UCSD-AML1 (cell line): ENCODE measurements around the gene TBC1D16.

ENCODE experiments used
- DNase-seq: peaks from one replicate; lab custom pipeline; 2025; ENCODE audit not compliant: unreplicated experiment; lab: John Stamatoyannopoulos, UW

Gene TBC1D16

GRCh38 chr17:80026359-80027042, 9.2 kb downstream of the TBC1D16 start:
- no peak for DNase-seq

- no peak for DNase-seq
These were observed 9.9 kb downstream of the TBC1D16 start for GRCh38 chr17:80025796-80026195.

DNA sequence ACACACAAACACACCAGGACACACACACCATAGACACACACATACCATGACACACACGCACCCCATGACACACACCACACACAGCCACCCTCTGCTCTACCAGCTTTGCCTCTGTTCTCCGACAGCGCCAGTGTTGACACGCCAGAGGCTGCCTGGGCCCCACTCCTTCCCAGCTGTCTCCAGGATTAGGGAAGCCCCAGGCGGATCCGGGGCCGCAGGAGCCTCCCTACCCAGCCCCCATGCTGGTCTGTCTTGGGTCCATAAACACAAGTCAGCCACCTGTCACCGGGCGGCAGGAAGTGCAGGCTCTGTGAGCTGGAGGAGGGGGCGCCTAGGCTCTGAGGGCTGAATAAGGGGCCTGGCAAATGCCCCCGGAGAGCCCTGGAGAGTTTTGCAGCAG, 10.5 kb downstream of the TBC1D16 start:
- DNase-seq = no peak

- DNase-seq = no peak
These were observed 11.3 kb downstream of the TBC1D16 start for GRCh38 chr17:80024206-80024972.

GRCh38 chr17:80023481-80024205, 12.0 kb downstream of the TBC1D16 start:
- no peak for DNase-seq

- no peak for DNase-seq
These were observed 14.1 kb downstream of the TBC1D16 start for GRCh38 chr17:80021600-80021999.

DNA sequence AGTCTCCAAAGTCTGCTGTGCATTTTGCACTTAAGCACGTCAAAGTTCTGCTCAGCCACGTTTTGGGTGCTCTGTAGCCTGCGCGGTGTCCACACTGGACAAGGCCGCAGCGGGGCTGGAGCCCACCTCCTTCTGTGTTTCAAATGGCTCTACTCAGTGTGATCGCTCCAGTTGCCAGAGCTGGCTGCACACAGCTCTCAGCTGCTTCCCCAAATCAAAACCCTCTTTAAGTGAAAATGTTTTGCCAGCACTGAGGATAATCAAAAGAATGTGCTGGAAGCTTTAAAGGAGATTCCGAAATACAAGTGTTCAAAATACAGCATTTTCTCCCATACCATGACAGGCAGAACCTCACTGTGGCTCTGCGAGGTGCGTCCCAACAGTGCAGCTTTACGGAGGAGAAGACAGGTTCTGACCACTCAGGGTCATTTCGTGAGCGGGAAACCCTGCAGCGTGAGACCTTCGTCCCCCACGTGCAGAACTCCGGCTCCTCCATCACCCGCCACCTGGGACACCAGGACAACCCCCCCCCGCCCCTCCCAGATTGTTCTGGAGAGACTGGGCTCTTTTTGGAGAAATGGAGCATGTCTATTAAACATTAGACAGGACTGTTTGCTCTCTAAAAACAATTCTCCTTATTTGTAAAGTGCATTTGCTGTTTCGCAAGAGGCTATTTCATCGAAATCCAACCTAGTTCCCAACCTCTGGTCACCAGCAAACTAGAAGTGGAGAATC, 16.6 kb downstream of the TBC1D16 start:
- no peak for DNase-seq

GRCh38 chr17:80017226-80018010, 18.3 kb downstream of the TBC1D16 start:
- no peak for DNase-seq

- no peak for DNase-seq
These were observed 22.6 kb downstream of the TBC1D16 start for GRCh38 chr17:80012765-80013741.

DNA sequence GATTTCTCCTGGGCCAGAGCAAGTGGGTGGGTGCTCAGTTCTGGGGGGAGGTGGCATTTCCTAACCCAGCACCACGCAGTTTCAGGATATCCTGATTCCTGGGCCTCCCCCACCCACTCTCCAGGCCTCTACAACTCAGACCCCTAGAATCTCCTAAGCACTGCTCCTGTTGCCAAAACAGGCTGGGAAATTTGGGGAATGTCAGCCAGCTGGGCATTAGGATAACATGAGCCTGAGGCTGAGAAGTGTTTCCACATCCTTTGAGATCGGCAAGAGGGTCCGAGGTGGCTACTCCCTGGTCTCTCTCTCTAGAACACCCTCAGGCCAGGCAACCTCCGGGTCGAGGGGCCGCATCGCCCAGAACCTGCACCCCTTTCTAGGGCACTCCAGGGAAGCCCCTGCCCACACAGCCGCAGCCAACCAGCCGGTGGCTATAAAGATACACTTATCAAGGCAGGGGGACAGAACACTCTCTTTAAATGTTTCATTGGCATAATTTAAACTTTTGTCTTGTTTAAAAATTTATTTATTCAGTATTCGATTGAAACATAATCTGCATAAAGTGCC, 23.6 kb downstream of the TBC1D16 start:
- DNase-seq = no peak

- no peak for DNase-seq
These were observed 25.3 kb downstream of the TBC1D16 start for GRCh38 chr17:80010283-80010858.

DNA sequence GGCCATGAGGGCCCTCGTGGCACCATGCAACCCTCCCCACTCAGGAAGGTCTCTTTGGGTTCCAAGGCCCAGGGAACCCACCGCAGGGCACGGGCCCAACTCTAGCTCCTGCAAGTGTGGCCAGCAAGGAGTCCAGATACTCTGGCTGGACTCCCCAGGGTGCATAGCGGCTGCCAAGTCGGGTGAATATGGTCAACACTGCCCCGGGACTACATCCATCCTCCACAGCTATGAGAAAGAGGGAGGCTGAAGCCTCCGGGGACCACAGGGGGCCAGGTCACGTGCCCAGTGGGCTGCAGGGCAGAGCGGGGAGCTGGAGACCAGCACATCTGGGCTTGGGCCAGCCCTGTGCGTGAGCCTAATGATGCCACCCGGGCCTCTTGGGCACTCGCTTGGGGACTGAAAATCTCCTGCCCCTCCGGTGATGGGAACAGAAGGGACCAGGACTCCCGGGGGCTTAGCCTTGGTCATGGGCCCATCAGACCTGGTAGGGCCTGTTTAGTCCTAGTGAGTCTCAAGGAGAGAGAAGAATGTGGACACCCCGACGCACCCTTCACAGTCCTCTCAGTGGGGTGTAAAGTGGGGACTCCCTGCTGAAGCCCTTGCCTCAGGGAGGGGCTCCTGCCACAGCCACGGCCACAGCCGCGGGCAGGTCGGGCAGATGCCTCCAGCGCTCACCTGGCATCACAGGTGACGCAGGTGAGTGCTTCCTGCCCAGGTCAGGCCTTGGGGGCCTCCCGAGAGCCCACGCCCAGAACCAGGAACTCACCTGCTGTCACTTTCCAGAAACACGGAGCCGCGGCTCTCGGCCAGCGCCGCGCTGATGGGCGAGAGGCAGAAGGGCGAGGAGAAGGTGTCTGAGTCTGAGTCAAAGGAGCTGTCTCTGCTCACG, 26.0 kb downstream of the TBC1D16 start:
- no peak for DNase-seq

DNA sequence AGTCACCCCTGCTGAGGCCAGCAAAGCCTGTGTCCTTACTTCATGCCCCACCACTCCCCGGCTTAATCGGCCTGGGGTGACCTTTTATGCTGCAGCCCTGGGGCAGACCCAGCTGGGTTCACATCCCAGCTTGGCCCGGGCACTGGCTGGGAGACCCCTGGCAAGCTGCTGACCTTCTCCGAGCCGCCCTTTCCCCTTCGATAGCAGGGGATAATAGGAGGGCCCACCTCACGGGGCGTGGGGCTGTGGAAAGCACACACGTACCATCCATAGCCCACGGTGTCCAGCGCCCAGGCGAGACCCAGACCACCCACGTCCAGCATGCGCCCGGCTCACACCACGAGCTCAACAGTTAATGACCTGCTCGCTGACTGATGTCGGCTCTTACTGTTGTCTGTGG, 26.8 kb downstream of the TBC1D16 start:
- no peak for DNase-seq

- DNase-seq = peak; percentile 74
These were observed 27.3 kb downstream of the TBC1D16 start for GRCh38 chr17:80008383-80008840.

GRCh38 chr17:80007939-80008338, 27.7 kb downstream of the TBC1D16 start:
- DNase-seq = no peak

GRCh38 chr17:80006811-80007752, 28.6 kb downstream of the TBC1D16 start:
- DNase-seq = no peak
